Thoracic aorta (tissue), 2 donors: ENCODE data around the gene SUMO4. TPM values are rescaled to one million over a fixed set of nuclear protein-coding genes. Genes with fewer than 3 reads are reported as not detected.

Experiments used
- ATAC-seq: fragments of 150-250 bp; one replicate; pipeline ENCODE4 v1.8.0; 2017; ENCODE audit warnings: low read depth; ENCODE audit not compliant: insufficient number of reproducible peaks, low FRiP score
- DNase-seq: peaks from one replicate; pipeline ENCODE4 v3.0.0-alpha.2; 2020; ENCODE audit warnings: low spot score
- H3K27ac ChIP-seq, 2 donors: fragments of 200-600 bp; sonication (generic); 1 replicate in 1 of 2; 2 replicates in 1 of 2; pipeline ENCODE4 v1.5.1; 2016; ENCODE audit warnings: mild to moderate bottlenecking in 2 of 2, moderate library complexity in 2 of 2
- H3K27me3 ChIP-seq: fragments of 200-600 bp; sonication (generic); replicated peaks from 2 replicates; pipeline ENCODE4 v1.6.0; 2016; ENCODE audit warnings: mild to moderate bottlenecking; ENCODE audit not compliant: insufficient read depth
- H3K36me3 ChIP-seq: fragments of 200-600 bp; sonication (generic); one replicate; pipeline ENCODE4 v1.5.1; 2016
- H3K4me1 ChIP-seq, 2 donors: fragments of 200-600 bp; sonication (generic); 1 replicate in 1 of 2; 2 replicates in 1 of 2; pipeline versions ENCODE4 v1.5.1 to v1.6.0; 2016; ENCODE audit warnings: low read depth in 2 of 2, mild to moderate bottlenecking in 1 of 2; ENCODE audit not compliant: control insufficient read depth in 1 of 2
- H3K4me3 ChIP-seq: fragments of 200-600 bp; sonication (generic); 2 replicates; pipeline ENCODE4 v1.5.1; 2016; ENCODE audit warnings: mild to moderate bottlenecking
- H3K9me3 ChIP-seq: fragments of 200-600 bp; sonication (generic); 2 replicates; pipeline ENCODE4 v1.5.1; 2016
- CTCF ChIP-seq: fragments of 200-600 bp; sonication (generic); IDR thresholded peaks from one replicate; pipeline ENCODE4 v1.5.1; 2019; ENCODE audit warnings: antibody characterized with exemption
- total RNA-seq, 2 donors: library from RNA; depleted of rRNA; stranded (reverse); fragments of >200 nt; gene quantifications; one replicate each; pipeline versions ENCODE4 v1.1.0 to v1.2.3, GENCODE V29; 2016

The SUMO4 gene
- total RNA-seq, 2 donors from 2014 or later: 3.2 to 5.6 TPM

- H3K27me3 ChIP-seq: no peaks in the 10 kb centered on the region
- no peaks in the 10 kb centered on the region for H3K36me3 ChIP-seq
- H3K27ac ChIP-seq: no peak overlapping the region
- H3K9me3 ChIP-seq: no peaks in the 10 kb centered on the region
- no peak for ATAC-seq
- H3K4me3 ChIP-seq: no peak overlapping the region
- peaks cover 22 to 38% of the 10 kb centered on the region in 2 donors for H3K4me1 ChIP-seq
- DNase-seq: no peak
- no peak for TF ChIP-seq CTCF
Observed at GRCh38 chr6:149366267-149366921, 33.7 kb upstream of the SUMO4 start.

GRCh38 chr6:149368065-149368464, 32.0 kb upstream of the SUMO4 start:
- Histone ChIP-seq H3K4me3 (no peak overlapping the region), H3K27me3 (no peaks in the 10 kb centered on the region), H3K36me3 (no peaks in the 10 kb centered on the region), H3K27ac (no peak overlapping the region), H3K9me3 (no peaks in the 10 kb centered on the region), H3K4me1 (peaks cover 22 to 41% of the 10 kb centered on the region in 2 donors)
- no peak for ATAC-seq
- DNase-seq: no peak
- no peak for TF ChIP-seq CTCF

GRCh38 chr6:149371154-149371553, 28.9 kb upstream of the SUMO4 start:
- ATAC-seq (no peak), DNase-seq (no peak)
- no peaks in the 10 kb centered on the region for H3K9me3 ChIP-seq
- H3K4me1 ChIP-seq: peaks cover 19 to 33% of the 10 kb centered on the region in 2 donors
- H3K4me3 ChIP-seq: no peak overlapping the region
- TF ChIP-seq CTCF: no peak
- H3K36me3 ChIP-seq: no peaks in the 10 kb centered on the region
- no peaks in the 10 kb centered on the region for H3K27me3 ChIP-seq
- no peak overlapping the region for H3K27ac ChIP-seq

GRCh38 chr6:149372062-149372461, 28.0 kb upstream of the SUMO4 start:
- H3K36me3 ChIP-seq: no peaks in the 10 kb centered on the region
- no peak overlapping the region for H3K4me3 ChIP-seq
- DNase-seq (no peak), ATAC-seq (no peak)
- no peak for TF ChIP-seq CTCF
- H3K9me3 ChIP-seq: no peaks in the 10 kb centered on the region
- H3K27me3 ChIP-seq: no peaks in the 10 kb centered on the region
- peaks cover 14 to 34% of the 10 kb centered on the region in 2 donors for H3K4me1 ChIP-seq
- no peak overlapping the region for H3K27ac ChIP-seq

GRCh38 chr6:149373511-149373910, 26.6 kb upstream of the SUMO4 start:
- ATAC-seq (no peak), DNase-seq (no peak)
- H3K9me3 ChIP-seq: no peaks in the 10 kb centered on the region
- no peaks in the 10 kb centered on the region for H3K27me3 ChIP-seq
- no peak overlapping the region for H3K27ac ChIP-seq
- no peak overlapping the region for H3K4me3 ChIP-seq
- no peak for TF ChIP-seq CTCF
- H3K4me1 ChIP-seq: peaks cover 9 to 28% of the 10 kb centered on the region in 2 donors
- H3K36me3 ChIP-seq: peaks cover 3% of the 10 kb centered on the region
